ENCODE data around the gene VOPP1.

DNA sequence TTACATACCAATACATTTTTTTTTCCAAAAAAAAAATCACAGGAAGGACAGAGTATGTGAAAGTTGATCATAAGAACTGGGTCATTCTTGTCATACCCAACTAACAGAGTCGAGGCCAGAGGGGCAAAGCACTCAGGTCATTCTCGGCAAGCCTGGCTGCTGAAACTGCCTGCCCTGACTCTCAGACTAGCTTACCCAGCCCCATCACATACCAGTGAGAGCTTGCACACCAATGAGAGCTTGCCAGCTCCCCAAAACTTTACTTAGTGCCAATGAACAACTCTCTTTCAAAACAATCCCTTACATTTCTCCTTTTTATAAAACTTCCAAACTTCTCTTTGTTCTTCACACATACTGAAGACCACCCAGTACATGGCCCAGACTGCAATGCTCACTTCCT is 48.9 kb downstream of the VOPP1 start:
- TF ChIP-seq POLR2A (IDR thresholded peaks at IDR 0.05) (no peak), CTCF (IDR thresholded peaks at IDR 0.05) (no peak), EP300 (IDR thresholded peaks at IDR 0.05) (no peak)

All from ovary (tissue), 3 donors.